GM19193 (cell line): Measurements from ENCODE around the gene SLCO1A2.

Experiments used
- POLR2A ChIP-seq: IDR thresholded peaks from 4 replicates; pipeline ENCODE4 v1.6.1; 2011; ENCODE audit not compliant: insufficient read depth, insufficient read length; ENCODE audit errors: extremely low read depth

Gene SLCO1A2

DNA sequence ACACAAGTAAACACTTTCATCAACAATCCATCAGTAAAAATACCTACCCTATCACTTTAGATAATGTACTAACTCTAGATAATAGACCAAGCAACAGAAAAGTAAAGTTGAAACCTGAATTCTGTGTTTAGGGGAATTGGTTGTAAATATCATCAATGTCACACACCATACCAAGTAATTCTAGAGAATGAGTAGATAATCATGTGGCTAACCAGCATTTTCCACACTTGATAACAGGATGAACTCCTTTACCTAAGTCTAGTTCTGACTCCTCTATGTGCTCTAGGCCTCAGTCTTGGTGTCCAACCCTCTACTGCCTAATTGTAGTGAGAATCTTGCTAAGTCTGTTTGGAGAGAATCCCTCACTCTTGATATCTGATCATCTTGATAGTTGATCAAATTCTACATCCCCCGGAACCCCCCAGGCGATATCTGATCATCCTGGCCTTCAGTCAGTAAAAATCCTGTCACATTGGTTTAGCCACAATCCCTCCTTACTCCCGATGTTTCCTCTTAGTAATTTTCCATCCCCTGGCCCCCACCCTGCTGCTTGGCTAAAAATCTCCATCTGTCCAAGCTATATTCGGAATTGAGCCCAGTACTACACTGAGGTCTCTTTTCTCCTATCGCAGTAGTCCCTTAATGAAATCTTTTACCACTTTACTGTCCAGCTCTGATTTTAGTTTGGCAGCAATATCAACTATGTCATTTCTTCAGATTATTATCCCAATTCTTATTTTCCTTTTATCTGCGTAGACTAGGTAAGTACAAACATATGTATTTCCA is 3.4 kb upstream of the SLCO1A2 start:
- TF ChIP-seq POLR2A = no peak

DNA sequence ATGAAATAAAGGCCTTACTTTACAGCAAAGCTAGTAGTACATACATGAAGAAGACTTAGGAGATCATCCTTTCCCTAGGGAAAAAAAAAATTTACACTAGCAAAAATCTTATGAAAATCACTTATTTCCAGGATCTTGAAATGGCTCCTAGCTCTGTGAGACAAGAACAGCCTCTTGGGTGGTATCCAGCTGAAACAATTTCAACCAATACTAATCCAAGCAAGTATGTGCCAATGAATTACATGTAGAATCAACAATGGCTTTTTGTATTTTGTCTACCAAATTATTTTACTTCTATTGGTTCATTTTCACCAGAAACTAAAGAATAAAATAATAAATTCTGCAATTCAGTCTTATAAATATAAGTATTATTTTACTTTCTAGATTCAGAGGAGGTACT is 2.7 kb upstream of the SLCO1A2 start:
- TF ChIP-seq POLR2A = no peak

DNA sequence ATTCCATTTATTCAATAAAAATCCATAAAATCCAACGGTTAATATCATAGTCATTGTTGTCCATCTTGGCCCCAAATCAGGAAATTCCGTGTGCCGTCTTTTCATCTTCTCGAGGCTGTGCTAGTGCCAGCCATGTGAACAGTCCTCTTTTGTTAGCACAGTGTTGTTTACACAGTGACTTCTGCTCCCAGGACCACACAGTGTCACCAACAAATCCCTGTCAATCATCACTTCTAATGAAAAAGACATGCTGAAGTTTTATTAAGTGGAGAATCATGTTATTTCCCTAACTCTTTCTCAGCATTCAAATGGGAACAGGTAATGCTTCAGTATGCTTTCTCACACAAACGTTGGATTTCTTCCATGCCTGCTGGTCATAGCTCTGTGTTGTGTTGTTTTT is 1.9 kb upstream of the SLCO1A2 start:
- no peak for TF ChIP-seq POLR2A

DNA sequence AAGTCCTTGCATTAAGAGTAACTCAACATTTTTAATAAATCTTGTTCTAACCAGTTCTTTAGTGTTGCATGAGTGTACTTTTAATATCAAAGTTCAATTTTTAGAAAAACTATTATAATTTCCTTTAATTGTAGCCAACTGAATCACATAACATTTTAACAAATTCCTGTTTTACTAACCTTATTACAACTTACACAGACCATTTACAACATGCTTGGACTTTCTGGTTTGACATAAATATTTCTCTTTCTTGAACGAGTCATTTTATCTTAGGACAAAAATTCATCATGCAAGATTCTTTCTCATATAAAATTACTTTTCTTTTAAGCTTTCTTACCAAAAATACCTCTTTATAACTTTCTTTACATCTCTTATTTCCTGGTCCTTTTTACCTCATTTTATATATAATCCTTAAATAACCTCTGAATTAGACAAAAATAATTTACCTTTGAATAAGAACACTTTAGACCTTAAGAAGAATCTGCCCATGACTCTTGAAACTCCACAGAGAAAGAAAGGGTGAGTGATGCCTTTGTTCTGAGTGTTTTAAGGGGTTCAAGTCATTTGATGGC is 3.9 kb downstream of the SLCO1A2 start:
- TF ChIP-seq POLR2A = no peak

DNA sequence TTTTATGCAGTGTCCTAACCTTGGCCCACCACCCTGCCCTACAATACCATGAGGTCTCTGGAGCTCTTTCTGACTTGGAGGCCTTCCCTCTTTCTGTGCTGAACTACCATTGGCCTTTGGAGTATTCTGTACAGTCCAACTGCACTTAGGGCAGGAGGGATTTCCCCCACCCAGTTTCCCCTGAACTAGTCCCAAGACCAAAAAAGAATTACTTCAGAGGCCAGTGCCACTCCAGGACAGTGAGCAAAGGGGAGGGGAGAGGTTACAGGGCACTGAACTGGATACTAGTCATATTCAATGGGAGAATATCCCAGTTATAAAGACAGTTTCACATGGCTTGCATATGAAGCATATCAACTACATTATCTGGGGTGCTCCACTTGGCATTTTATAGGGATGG is 6.1 kb downstream of the SLCO1A2 start:
- TF ChIP-seq POLR2A = no peak

DNA sequence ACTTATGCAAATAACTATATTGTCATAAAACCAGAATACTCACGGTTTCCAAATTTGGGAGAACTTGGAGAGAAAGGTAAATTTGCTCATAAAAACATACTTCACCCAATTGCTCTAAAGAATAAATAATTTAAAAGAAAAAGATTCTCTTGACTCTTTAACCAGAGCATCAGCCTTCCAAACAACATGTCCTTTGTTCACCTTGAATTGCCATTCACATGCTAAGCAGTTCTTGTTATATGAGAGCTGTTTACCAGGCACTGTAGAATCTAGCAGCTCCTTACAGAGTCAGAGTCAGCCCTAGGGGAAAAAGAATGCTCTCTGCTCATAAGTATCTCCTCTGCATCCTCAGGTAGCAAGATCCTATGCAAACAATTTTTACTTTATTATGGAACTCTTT is 10.2 kb downstream of the SLCO1A2 start:
- TF ChIP-seq POLR2A = no peak

DNA sequence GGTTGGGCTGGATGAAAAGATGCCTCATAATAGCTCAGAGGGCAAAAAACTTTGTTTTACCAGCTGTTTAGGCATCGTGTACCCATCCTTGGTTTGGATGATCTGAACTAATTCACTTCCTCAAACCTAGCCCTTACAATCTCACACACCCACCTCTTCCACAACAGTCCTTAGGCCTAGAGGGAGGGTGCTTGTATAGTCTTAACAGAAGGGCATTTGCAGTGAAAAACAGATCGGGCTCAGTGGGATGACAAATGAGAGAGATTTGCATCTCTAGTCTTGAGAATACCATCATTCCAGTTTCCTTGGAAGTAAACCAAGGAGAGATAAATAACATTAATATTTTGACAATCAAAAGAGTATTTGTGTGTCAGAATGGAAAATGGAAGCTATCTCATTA is 11.0 kb downstream of the SLCO1A2 start:
- no peak for TF ChIP-seq POLR2A

DNA sequence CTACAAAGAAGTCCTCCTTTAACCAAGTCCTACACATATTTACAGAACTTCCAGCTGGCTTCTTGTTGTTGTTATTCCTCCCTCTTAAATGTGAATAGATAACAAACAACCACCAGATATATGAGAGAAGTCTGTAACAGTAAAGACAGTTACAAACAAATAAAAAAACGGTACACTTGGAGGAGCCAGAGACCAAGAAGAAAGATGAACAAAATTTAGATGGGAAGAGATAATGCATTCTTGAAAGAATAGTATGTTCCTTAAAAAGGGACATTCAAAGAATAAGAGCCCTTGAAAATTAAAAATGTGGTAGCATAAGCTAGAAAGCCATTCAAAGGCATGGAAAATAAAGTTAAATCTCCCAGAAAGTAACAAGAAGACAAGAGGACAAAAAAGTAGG is 25.9 kb downstream of the SLCO1A2 start:
- TF ChIP-seq POLR2A = no peak

DNA sequence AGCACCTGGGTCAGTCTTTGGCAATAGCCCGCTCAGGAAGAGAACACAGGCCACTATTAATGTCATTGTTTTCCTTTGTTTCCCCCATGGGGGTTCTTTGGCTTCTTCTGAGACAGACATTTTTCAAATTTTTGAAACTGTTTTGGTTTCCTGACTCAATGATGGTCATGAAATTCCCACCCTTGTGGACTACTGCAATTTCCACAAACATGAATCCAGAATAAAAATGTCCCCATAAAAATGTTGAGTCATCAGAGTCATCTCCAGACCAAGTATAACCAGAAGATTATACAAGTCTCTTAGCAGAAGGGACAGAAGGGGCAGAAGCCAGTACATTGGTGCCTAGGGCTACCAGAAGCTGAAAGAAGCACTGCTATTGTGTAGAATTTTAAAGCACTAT is 29.1 kb downstream of the SLCO1A2 start:
- TF ChIP-seq POLR2A = no peak

DNA sequence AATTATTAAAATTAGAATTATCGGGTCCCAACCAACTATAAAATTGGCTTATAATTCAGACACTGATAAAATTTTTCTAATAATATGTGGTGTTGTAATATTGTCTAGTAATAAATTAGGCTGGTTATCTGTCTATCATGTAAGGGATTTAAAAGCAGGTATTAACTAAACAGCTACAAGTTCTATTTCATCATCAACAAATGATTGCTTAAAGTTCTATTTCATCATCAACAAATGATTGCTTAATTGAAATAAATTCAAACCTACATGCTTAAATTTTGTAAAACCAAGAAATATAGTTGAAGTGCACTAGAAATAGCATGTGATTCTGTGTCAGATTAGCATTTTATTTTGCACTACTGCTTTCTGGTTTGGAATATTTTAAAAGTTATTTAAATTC is 34.1 kb downstream of the SLCO1A2 start:
- TF ChIP-seq POLR2A = no peak

DNA sequence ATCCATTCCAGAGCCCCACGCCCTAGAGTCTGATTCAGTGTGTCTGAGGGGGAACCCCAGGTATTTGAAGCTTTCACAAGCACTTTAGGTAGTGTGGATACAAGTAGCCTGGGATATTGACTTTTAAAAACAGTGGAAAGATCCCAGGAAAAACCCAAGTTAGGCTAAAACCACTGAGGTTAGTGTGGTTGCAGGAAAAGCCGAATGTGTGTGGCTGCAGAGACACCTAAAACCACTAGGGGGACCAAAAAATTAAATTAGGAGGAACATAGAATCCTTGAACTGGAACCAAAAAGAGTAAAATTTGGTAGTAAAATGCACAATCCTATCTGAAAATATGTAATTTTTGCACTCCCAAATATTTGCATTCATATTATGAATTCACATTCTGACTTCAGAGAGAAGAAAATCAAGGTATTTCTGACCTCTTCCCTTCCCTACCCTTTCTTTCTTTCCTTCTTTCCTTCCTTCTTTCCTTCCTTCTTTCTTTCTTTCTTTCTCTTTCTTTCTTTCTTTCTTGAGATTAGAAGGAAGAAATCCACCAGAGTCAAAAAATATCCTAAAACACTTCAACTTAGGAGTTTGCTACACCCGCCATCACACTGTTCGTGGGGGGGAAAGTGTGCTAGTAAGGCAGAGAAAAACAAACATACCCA is 37.8 kb downstream of the SLCO1A2 start:
- no peak for TF ChIP-seq POLR2A

DNA sequence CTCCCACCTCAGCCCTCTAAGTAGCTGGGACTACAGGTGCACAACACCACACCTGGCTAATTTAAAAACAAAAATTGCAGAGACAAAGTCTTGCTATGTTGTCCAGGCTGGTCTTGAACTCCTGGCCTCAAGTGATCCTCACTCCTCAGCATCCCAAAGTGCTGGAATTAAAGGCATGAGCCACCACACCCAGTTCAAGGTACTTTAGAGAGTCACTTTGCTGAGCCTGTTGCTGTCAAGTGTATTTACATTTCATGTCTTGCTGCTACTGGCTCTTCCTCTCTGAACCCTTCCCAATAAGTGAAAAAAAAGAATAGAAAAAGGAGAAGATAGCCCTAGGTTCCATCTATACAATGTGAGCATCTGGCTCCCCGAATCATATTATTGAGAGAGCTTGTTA is 38.4 kb downstream of the SLCO1A2 start:
- no peak for TF ChIP-seq POLR2A

DNA sequence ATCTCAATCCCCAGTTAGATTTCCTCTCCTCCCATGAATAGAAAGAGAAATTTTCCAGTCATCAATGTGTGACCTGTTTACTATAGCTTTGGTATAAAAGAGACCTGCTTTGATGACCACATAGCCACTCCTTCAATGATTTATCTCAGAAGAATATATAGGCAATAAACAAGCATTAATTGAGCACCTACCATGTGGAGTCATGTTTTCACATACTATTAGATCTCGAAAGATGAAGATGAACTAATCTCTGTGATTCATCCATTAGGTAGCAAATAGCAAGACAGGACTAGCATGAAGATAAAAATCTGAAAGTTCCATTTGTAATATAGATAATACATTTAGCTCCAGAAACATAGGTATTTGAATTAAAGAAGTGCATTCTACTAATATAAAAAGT is 40.5 kb downstream of the SLCO1A2 start:
- no peak for TF ChIP-seq POLR2A

DNA sequence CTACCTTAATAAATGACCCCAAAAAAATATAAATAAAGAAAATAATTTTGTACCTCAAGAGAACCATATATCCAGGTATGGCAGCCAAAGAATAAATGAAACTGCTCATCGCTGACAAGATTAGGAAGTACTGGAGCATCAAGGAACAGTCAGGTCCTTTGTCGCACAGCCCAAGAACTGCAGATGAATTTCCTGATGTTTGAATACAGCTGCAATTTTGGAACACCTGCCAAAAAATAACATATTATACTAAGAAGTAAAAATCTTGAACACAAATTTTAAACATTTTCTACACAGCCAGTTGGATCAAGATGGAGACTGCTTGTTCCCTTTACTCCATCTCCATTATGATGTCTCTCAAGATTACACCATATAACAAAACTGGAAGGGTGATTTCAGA is 42.6 kb downstream of the SLCO1A2 start:
- TF ChIP-seq POLR2A = no peak

DNA sequence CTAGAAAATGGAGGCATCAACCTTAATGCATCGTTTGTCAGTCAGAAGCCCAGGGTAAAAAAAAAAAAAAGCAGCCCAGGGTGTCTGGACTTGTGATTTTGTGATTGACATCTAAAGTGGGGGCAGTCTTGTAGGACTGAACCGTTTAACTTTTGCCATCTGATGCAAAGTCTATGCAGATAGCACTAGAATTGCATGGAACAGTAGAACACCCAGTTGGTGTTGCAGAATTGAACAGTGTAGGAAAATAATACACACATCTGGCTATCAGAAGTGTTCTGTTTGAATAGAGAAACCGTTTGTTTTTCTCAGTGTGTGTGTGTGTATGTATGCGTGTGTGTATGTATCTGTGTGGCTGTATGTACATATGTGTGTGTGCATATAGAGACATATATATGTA is 45.0 kb downstream of the SLCO1A2 start:
- no peak for TF ChIP-seq POLR2A

DNA sequence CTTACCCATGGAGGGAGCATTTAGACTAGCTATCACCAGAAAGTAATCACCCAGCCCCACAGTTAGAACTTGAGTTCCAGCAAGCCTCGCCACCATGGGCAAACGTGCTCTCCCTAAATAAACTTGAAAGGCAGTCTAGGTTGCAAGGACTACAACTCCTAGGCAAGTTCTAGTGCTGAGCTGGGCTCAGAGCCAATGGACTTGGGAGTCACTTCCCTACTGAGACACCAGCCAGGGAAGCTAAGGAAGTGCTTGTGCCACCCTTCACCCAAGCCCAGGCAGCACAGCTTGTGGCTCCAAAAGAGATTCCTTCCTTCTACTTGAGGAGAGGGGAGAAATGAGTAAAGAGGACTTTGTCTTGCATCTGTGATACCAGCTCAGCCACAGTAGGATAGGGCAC is 57.9 kb downstream of the SLCO1A2 start:
- no peak for TF ChIP-seq POLR2A
